ENCODE measurements around the gene CD300E.

The CD300E gene

GRCh38 chr17:74569020-74570003 is 54.2 kb downstream of the CD300E start:
- TF ChIP-seq REST (IDR thresholded peaks at IDR 0.05; ENCODE audit: insufficient replicate concordance, low read depth) (no peak), POLR2AphosphoS5 (IDR thresholded peaks at IDR 0.05; ENCODE audit: low read depth) (peak; percentile 54; the same call in 1 of the 2 replicates)
- peak; percentile 94 to 95 for DNase-seq (ENCODE audit: low read depth in 1 of 2, low spot score in 1 of 2)
- H3K27me3 ChIP-seq (ENCODE audit: insufficient read depth, poor library complexity, severe bottlenecking), result no peaks in the 10 kb centered on the region
- H3K4me3 ChIP-seq (replicated peaks; ENCODE audit: insufficient read depth, low read length), result no peak overlapping the region
- no peak overlapping the region for H3K27ac ChIP-seq (replicated peaks)

- Histone ChIP-seq H3K27ac (replicated peaks) (no peak overlapping the region), H3K27me3 (ENCODE audit: insufficient read depth, poor library complexity, severe bottlenecking) (no peaks in the 10 kb centered on the region), H3K4me3 (replicated peaks; ENCODE audit: insufficient read depth, low read length) (no peak overlapping the region)
- no peak for DNase-seq (ENCODE audit: low read depth in 1 of 2, low spot score in 1 of 2)
- TF ChIP-seq SPI1 (IDR thresholded peaks at IDR 0.05; ENCODE audit: borderline replicate concordance, low read depth), result no peak
- no peak for TF ChIP-seq POLR2AphosphoS5 (IDR thresholded peaks at IDR 0.05; ENCODE audit: low read depth)
- no peak for TF ChIP-seq REST (IDR thresholded peaks at IDR 0.05; ENCODE audit: insufficient replicate concordance, low read depth)
- TF ChIP-seq GABPA (IDR thresholded peaks at IDR 0.05; ENCODE audit: low read depth), result no peak
- TF ChIP-seq CTCF (IDR thresholded peaks at IDR 0.05; ENCODE audit: insufficient read depth, low read length), result no peak
Measured at GRCh38 chr17:74568106-74568873, 55.2 kb downstream of the CD300E start.

GRCh38 chr17:74567397-74567796 is 56.1 kb downstream of the CD300E start, which contains the start of gene CD300H:
Gene CD300H, minus strand, starts transcription at chr17:74567509.
- TF ChIP-seq SPI1 (IDR thresholded peaks at IDR 0.05; ENCODE audit: borderline replicate concordance, low read depth) (peak; percentile 52; the same call in 1 of the 2 replicates), POLR2AphosphoS5 (IDR thresholded peaks at IDR 0.05; ENCODE audit: low read depth) (no peak)
- no peak within 1 kb of the TSS for H3K4me3 ChIP-seq (replicated peaks; ENCODE audit: insufficient read depth, low read length)
- H3K27me3 ChIP-seq (ENCODE audit: insufficient read depth, poor library complexity, severe bottlenecking), result no peaks in the 10 kb centered on the region
- H3K27ac ChIP-seq (replicated peaks), result no peak within 1 kb of the TSS
- DNase-seq (ENCODE audit: low read depth in 1 of 2, low spot score in 1 of 2), result peak in 1 of 2 experiments; percentile 53

- TF ChIP-seq CTCF (IDR thresholded peaks at IDR 0.05; ENCODE audit: insufficient read depth, low read length), result peak; percentile 83
- TF ChIP-seq POLR2AphosphoS5 (IDR thresholded peaks at IDR 0.05; ENCODE audit: low read depth), result no peak
- no peak for TF ChIP-seq GABPA (IDR thresholded peaks at IDR 0.05; ENCODE audit: low read depth)
- TF ChIP-seq SPI1 (IDR thresholded peaks at IDR 0.05; ENCODE audit: borderline replicate concordance, low read depth), result no peak
- TF ChIP-seq REST (IDR thresholded peaks at IDR 0.05; ENCODE audit: insufficient replicate concordance, low read depth), result no peak
- no peak overlapping the region for H3K4me3 ChIP-seq (replicated peaks; ENCODE audit: insufficient read depth, low read length)
- no peaks in the 10 kb centered on the region for H3K27me3 ChIP-seq (ENCODE audit: insufficient read depth, poor library complexity, severe bottlenecking)
- H3K27ac ChIP-seq (replicated peaks), result no peak overlapping the region
- DNase-seq (ENCODE audit: low read depth in 1 of 2, low spot score in 1 of 2), result peak in 1 of 2 experiments; percentile 42
Measured at GRCh38 chr17:74566132-74566753, 57.3 kb downstream of the CD300E start.

All from HL-60 (cell line).